IPS-18a (cell line): ENCODE results near the gene USP33.
"Not testable (repeated sequence)": the region's sequence is repeated elsewhere in the genome, so short reads cannot be mapped to it uniquely, and the experiment has no call there.

Experiments
- H3K27ac ChIP-seq: one replicate; pipeline ENCODE4 v1.5.1; 2013; ENCODE audit warnings: low read length
- H3K27me3 ChIP-seq: one replicate; pipeline ENCODE4 v1.6.1; 2013; ENCODE audit warnings: mild to moderate bottlenecking, low read length; ENCODE audit not compliant: control insufficient read depth, insufficient read depth
- H3K36me3 ChIP-seq: one replicate; pipeline ENCODE4 v1.6.1; 2013; ENCODE audit warnings: low read depth, low read length; ENCODE audit not compliant: control insufficient read depth
- H3K4me1 ChIP-seq: one replicate; pipeline ENCODE4 v1.6.1; 2013; ENCODE audit warnings: low read depth, low read length; ENCODE audit not compliant: control insufficient read depth
- H3K4me3 ChIP-seq: one replicate; pipeline ENCODE4 v1.5.1; 2013; ENCODE audit warnings: low read length
- H3K9ac ChIP-seq: one replicate; pipeline ENCODE4 v1.6.1; 2013; ENCODE audit warnings: mild to moderate bottlenecking, low read length, moderate library complexity
- H3K9me3 ChIP-seq: one replicate; pipeline ENCODE4 v1.6.1; 2013; ENCODE audit warnings: low read depth, low read length; ENCODE audit not compliant: control insufficient read depth

USP33 gene

GRCh38 chr1:77759071-77760028, at the start of gene USP33:
Gene USP33, minus strand, starts transcription at chr1:77759852. Its CDS starts 18,155 bp downstream, at chr1:77741697.
- Histone ChIP-seq H3K36me3 (no peaks in the 10 kb centered on the region), H3K4me1 (peaks cover 8% of the 10 kb centered on the region), H3K9ac (peak within 1 kb of the TSS; percentile 82), H3K9me3 (no peaks in the 10 kb centered on the region), H3K4me3 (peak within 1 kb of the TSS; percentile 97), H3K27me3 (no peaks in the 10 kb centered on the region), H3K27ac (peak within 1 kb of the TSS; percentile 68)

DNA sequence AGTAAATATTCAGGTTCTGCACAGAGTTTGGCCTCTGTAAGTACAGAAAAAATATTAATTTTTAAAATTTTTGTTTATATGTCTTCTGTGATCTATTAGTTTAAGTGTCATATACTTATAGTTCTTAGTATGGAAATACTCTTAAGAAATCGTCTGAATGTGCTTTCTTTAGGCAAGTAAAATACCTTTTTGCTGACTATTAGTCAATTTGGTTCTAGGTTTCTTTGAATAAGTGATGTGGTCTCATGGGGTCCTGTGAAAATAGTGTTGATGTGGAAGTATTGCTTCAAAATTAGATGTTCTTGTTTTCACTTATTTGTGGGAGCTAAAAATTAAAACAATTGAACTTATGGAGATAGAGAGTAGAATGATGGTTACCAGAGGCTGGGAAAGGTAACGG, 43.7 kb upstream of the USP33 start:
- no peaks in the 10 kb centered on the region for H3K4me1 ChIP-seq
- H3K36me3 ChIP-seq = peaks cover 15% of the 10 kb centered on the region
- H3K9me3 ChIP-seq = no peaks in the 10 kb centered on the region

DNA sequence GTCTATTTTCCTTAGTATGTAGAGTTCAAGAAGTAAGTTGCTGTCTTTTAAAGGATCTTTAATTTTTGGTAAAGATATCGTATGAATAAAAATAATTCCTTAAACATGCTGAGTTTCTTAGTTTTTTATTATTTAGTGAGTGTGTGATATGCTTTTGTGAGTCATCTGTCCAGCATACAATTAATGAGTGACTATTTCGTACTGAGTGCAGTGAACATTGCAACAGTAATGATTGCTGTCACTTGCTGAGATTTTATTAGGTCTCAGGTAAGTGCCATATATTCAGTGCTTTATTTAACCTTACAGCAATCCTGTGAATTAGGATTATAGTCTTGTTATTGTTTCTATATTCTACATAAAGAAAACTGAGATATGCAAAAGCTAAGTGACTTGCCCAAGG, 42.4 kb upstream of the USP33 start:
- H3K4me1 ChIP-seq = no peaks in the 10 kb centered on the region
- no peaks in the 10 kb centered on the region for H3K27me3 ChIP-seq
- H3K4me3 ChIP-seq = no peak overlapping the region
- H3K27ac ChIP-seq = no peak overlapping the region
- no peak overlapping the region for H3K9ac ChIP-seq
- no peaks in the 10 kb centered on the region for H3K9me3 ChIP-seq
- peaks cover 9% of the 10 kb centered on the region for H3K36me3 ChIP-seq

More for the DNA sequence above, 43.7 kb upstream of the USP33 start:
- H3K27me3 ChIP-seq = no peaks in the 10 kb centered on the region
- no peak overlapping the region for H3K27ac ChIP-seq
- no peak overlapping the region for H3K4me3 ChIP-seq
- H3K9ac ChIP-seq = no peak overlapping the region

DNA sequence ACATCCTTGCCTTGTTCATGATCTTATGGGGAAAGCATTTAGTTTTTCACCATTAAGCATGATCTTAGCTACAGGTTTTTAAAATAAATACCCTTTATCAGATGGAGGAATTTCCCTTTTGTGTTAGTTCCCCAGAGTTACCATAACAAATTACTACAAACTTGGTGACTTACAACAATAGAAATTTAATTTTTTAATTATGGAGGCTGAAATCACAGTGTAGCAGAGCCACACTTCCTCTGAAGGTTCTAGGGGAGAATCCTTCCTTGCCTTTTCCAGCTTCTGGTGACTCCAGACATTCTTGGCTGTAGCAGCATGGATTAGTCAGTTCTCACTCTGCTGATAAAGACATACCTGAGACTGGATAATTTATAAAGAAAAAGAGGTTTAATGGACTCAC, 38.3 kb upstream of the USP33 start:
- H3K36me3 ChIP-seq = no peaks in the 10 kb centered on the region

DNA sequence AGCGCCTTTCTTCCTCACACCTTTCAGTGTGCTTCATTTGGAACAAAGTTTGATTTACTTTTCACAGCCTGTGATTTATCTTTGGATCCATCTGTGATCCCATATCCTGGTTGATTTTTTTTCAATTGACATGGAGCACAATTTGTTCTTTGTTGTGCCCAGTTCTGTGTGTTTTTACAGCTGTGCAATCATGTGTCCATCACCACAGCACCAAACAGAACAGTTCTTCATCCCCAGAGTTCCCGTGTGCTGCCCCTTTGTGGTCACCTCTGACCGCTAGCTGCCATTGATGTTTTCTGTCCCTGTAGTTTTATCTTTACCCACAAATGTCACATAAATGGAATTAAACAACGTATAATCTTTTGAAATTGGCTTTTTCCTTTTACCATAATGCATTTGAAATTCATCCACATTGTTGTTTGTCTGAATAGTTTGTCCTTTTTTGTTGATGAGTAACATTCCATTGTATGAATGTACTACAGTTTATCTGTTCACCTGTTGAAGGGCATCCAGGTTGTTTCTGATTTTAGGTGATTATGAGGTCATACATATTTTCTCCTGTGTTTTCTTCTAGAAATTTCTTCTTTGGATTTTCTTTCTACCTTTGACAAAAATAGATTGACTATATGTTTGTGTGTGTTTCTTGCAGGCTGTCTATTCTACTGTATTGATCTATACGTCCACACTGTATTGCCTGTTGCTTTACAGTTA, 37.2 kb upstream of the USP33 start:
- no peaks in the 10 kb centered on the region for H3K9me3 ChIP-seq
- no peaks in the 10 kb centered on the region for H3K4me1 ChIP-seq
- no peak overlapping the region for H3K9ac ChIP-seq
- no peaks in the 10 kb centered on the region for H3K36me3 ChIP-seq
- no peak overlapping the region for H3K27ac ChIP-seq
- H3K27me3 ChIP-seq = no peaks in the 10 kb centered on the region
- H3K4me3 ChIP-seq = no peak overlapping the region

More for the DNA sequence above, 38.3 kb upstream of the USP33 start:
- no peaks in the 10 kb centered on the region for H3K9me3 ChIP-seq
- no peaks in the 10 kb centered on the region for H3K4me1 ChIP-seq
- no peaks in the 10 kb centered on the region for H3K27me3 ChIP-seq
- no peak overlapping the region for H3K4me3 ChIP-seq
- H3K27ac ChIP-seq = no peak overlapping the region
- H3K9ac ChIP-seq = no peak overlapping the region

- Histone ChIP-seq H3K27ac (no peak overlapping the region), H3K4me1 (no peaks in the 10 kb centered on the region), H3K9me3 (no peaks in the 10 kb centered on the region), H3K4me3 (no peak overlapping the region), H3K9ac (no peak overlapping the region), H3K27me3 (no peaks in the 10 kb centered on the region), H3K36me3 (no peaks in the 10 kb centered on the region)
Measured at GRCh38 chr1:77794550-77794949, 34.9 kb upstream of the USP33 start.

GRCh38 chr1:77786093-77786741, 26.6 kb upstream of the USP33 start:
- H3K4me3 ChIP-seq, H3K9ac ChIP-seq, H3K9me3 ChIP-seq, H3K4me1 ChIP-seq, H3K36me3 ChIP-seq, H3K27ac ChIP-seq, H3K27me3 ChIP-seq: not testable (repeated sequence)

DNA sequence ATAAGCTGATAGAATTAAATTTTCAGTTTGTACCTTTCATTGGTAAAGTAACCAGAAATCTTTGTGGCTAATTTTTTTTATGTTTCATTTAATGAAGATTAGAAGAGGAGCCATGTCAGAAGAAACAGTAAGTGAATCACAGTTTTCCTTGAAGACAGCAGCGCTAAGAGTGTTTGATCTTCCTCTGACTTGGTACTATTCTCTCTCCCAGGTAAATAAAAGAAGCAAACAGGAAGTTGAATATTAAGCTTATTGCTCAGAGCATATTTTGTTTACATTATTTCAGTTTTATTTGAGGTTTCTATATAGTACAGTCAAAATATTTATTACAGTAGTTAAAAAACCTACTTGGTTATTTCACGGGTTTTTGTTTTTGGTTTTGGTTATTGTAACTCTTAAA, 23.5 kb upstream of the USP33 start:
- Histone ChIP-seq H3K36me3 (peaks cover 2% of the 10 kb centered on the region), H3K9me3 (no peaks in the 10 kb centered on the region), H3K9ac (no peak overlapping the region), H3K4me1 (peaks cover 4% of the 10 kb centered on the region), H3K27me3 (no peaks in the 10 kb centered on the region), H3K4me3 (no peak overlapping the region), H3K27ac (no peak overlapping the region)

DNA sequence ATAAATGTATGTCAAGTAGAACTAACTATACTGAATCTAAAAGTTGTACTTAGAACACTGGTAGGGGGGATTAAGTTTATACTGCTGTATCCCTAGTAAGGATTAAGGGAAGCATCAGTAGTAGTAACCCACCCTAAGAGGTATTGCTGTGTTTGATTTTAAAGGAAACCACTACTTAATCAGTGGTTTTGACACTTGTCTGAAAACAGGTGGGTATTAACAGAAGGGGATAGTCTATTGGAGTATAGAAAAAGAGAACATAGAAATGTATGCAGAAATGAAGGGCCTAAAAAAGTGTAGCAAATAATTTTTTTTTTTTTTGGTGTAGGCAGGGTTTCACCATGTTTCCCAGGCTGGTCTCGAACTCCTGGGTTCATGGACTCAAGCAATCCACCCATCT, 22.0 kb upstream of the USP33 start:
- Histone ChIP-seq H3K27ac (no peak overlapping the region), H3K36me3 (peaks cover 2% of the 10 kb centered on the region), H3K27me3 (no peaks in the 10 kb centered on the region), H3K4me1 (peaks cover 4% of the 10 kb centered on the region), H3K4me3 (no peak overlapping the region), H3K9me3 (no peaks in the 10 kb centered on the region), H3K9ac (no peak overlapping the region)

- peaks cover 4% of the 10 kb centered on the region for H3K4me1 ChIP-seq
- H3K9ac ChIP-seq = peak within 1 kb of the TSS; percentile 59
- no peaks in the 10 kb centered on the region for H3K27me3 ChIP-seq
- no peaks in the 10 kb centered on the region for H3K9me3 ChIP-seq
- H3K4me3 ChIP-seq = peak within 1 kb of the TSS; percentile 76
- no peak within 1 kb of the TSS for H3K27ac ChIP-seq
- H3K36me3 ChIP-seq = peaks cover 2% of the 10 kb centered on the region
Measured at GRCh38 chr1:77779529-77780281, 20.1 kb upstream of the USP33 start, which contains the start of gene MIGA1. Gene MIGA1, plus strand, starts transcription at chr1:77779649. Its CDS starts 3,604 bp downstream, at chr1:77783253.
